HG03108 (cell line): Measurements from ENCODE around the gene AOX1.
A peak's percentile ranks its signal among the peaks of the same experiment; 100 is the strongest.
"Not testable (repeated sequence)": the region's sequence is repeated elsewhere in the genome, so short reads cannot be mapped to it uniquely, and the experiment has no call there.

ENCODE experiments used
- ATAC-seq: cut with Tn5 transposase; IDR thresholded peaks from one replicate; pipeline ENCODE4 v1.9.1; 2021; ENCODE audit warnings: moderate library complexity; ENCODE audit not compliant: unreplicated experiment

Gene AOX1

GRCh38 chr2:200585730-200586643, at the start of gene AOX1:
Gene AOX1 (plus strand): TSS chr2:200586014. CDS start chr2:200586109, 95 bp downstream.
- ATAC-seq: peak; percentile 48

GRCh38 chr2:200538139-200538538, 47.7 kb upstream of the AOX1 start:
- ATAC-seq: no peak

- no peak for ATAC-seq
These were observed 45.0 kb upstream of the AOX1 start for GRCh38 chr2:200540793-200541192.

- not testable (repeated sequence) for ATAC-seq
These were observed 19.2 kb upstream of the AOX1 start for GRCh38 chr2:200566596-200566995.

- no peak for ATAC-seq
These were observed 17.9 kb upstream of the AOX1 start for GRCh38 chr2:200567932-200568331.

- no peak for ATAC-seq
These were observed 9.9 kb upstream of the AOX1 start for GRCh38 chr2:200575957-200576356.

GRCh38 chr2:200577027-200577426, 8.8 kb upstream of the AOX1 start:
- ATAC-seq: no peak

GRCh38 chr2:200578778-200579177, 7.0 kb upstream of the AOX1 start:
- no peak for ATAC-seq

GRCh38 chr2:200584639-200585038, 1.2 kb upstream of the AOX1 start:
- no peak for ATAC-seq

- ATAC-seq: no peak
These were observed 479 bp upstream of the AOX1 start for GRCh38 chr2:200585340-200585729.

- ATAC-seq: no peak
These were observed 796 bp downstream of the AOX1 start for GRCh38 chr2:200586644-200586975.

- ATAC-seq: no peak
These were observed 1.3 kb downstream of the AOX1 start for GRCh38 chr2:200587007-200587616.

GRCh38 chr2:200588076-200588678, 2.4 kb downstream of the AOX1 start:
- ATAC-seq: no peak

- ATAC-seq: no peak
These were observed 4.3 kb downstream of the AOX1 start for GRCh38 chr2:200590090-200590489.

GRCh38 chr2:200591308-200591707, 5.5 kb downstream of the AOX1 start:
- no peak for ATAC-seq

GRCh38 chr2:200592406-200593075, 6.7 kb downstream of the AOX1 start:
- ATAC-seq: no peak

GRCh38 chr2:200593905-200594304, 8.1 kb downstream of the AOX1 start:
- no peak for ATAC-seq

- no peak for ATAC-seq
These were observed 10.1 kb downstream of the AOX1 start for GRCh38 chr2:200595913-200596312.

- ATAC-seq: no peak
These were observed 11.2 kb downstream of the AOX1 start for GRCh38 chr2:200596774-200597570.

- ATAC-seq: no peak
These were observed 13.4 kb downstream of the AOX1 start for GRCh38 chr2:200599206-200599605.
